Mesenchymal stem cell (in vitro differentiated cells and primary cell): ENCODE measurements around the gene HES4.
"Not testable (repeated sequence)": the region's sequence is repeated elsewhere in the genome, so short reads cannot be mapped to it uniquely, and the experiment has no call there.

ENCODE experiments used
- DNase-seq: peaks from one replicate; pipeline ENCODE4 v3.0.0-alpha.2; 2013
- H2AFZ ChIP-seq: one replicate; pipeline ENCODE4 v1.6.1; 2013; ENCODE audit warnings: low read depth, mild to moderate bottlenecking, control low read depth, inconsistent platforms, low read length, moderate library complexity
- H2AK5ac ChIP-seq: 2 replicates; pipeline ENCODE4 v1.6.1; 2013; ENCODE audit warnings: low read length, moderate library complexity, mild to moderate bottlenecking, inconsistent platforms; ENCODE audit not compliant: severe bottlenecking
- H2BK120ac ChIP-seq: one replicate; pipeline ENCODE4 v1.6.1; 2013; ENCODE audit warnings: low read depth, mild to moderate bottlenecking, inconsistent platforms, low read length, moderate library complexity
- H2BK12ac ChIP-seq, 2 experiments: one replicate each; pipeline ENCODE4 v1.6.1; 2013; ENCODE audit warnings: inconsistent platforms in 2 of 2, low read length in 2 of 2, mild to moderate bottlenecking in 2 of 2, moderate library complexity in 2 of 2, control low read depth in 1 of 2
- H2BK15ac ChIP-seq: one replicate; pipeline ENCODE4 v1.6.1; 2013; ENCODE audit warnings: mild to moderate bottlenecking, low read depth, inconsistent platforms; ENCODE audit not compliant: poor library complexity, severe bottlenecking
- H2BK5ac ChIP-seq: 2 replicates; pipeline ENCODE4 v1.6.1; 2013; ENCODE audit warnings: low read depth, mild to moderate bottlenecking, low read length, control low read depth, inconsistent platforms; ENCODE audit not compliant: poor library complexity, severe bottlenecking
- H3K14ac ChIP-seq, 2 experiments: one replicate each; pipeline ENCODE4 v1.6.1; 2013; ENCODE audit warnings: inconsistent platforms in 2 of 2, low read length in 2 of 2, control low read depth in 1 of 2, mild to moderate bottlenecking in 1 of 2, moderate library complexity in 1 of 2
- H3K18ac ChIP-seq, 2 experiments: one replicate each; pipeline ENCODE4 v1.6.1; 2013; ENCODE audit warnings: inconsistent platforms in 2 of 2, low read length in 2 of 2, control low read depth in 1 of 2, low read depth in 1 of 2, mild to moderate bottlenecking in 1 of 2
- H3K23ac ChIP-seq, 2 experiments: one replicate each; pipeline ENCODE4 v1.6.1; 2013; ENCODE audit warnings: inconsistent platforms in 2 of 2, low read length in 2 of 2, mild to moderate bottlenecking in 2 of 2, moderate library complexity in 2 of 2, control low read depth in 1 of 2
- H3K27ac ChIP-seq: 2 replicates; pipeline ENCODE4 v1.5.1; 2013; ENCODE audit warnings: mild to moderate bottlenecking, moderate library complexity, low read length, control low read depth, inconsistent platforms; ENCODE audit not compliant: poor library complexity, severe bottlenecking
- H3K27me3 ChIP-seq, 2 experiments: 2 replicates each; pipeline versions ENCODE4 v1.6.1 to v1.7.0; 2013; ENCODE audit warnings: low read length in 2 of 2, mild to moderate bottlenecking in 2 of 2, moderate library complexity in 2 of 2, control low read depth in 1 of 2, inconsistent platforms in 1 of 2; ENCODE audit not compliant: control insufficient read depth in 1 of 2, insufficient read depth in 1 of 2
- H3K36me3 ChIP-seq, 2 experiments: 2 replicates each; pipeline versions ENCODE4 v1.6.1 to v1.7.0; 2013; ENCODE audit warnings: low read length in 2 of 2, control low read depth in 1 of 2, inconsistent platforms in 1 of 2, low read depth in 1 of 2, mild to moderate bottlenecking in 1 of 2; ENCODE audit not compliant: insufficient read depth in 2 of 2, control insufficient read depth in 1 of 2
- H3K4ac ChIP-seq, 2 experiments: one replicate each; pipeline ENCODE4 v1.6.1; 2013; ENCODE audit warnings: inconsistent platforms in 2 of 2, low read length in 2 of 2, mild to moderate bottlenecking in 2 of 2, moderate library complexity in 2 of 2, control low read depth in 1 of 2, low read depth in 1 of 2
- H3K4me1 ChIP-seq: 2 replicates; pipeline ENCODE4 v1.6.1; 2013; ENCODE audit warnings: low read depth, low read length, control low read depth; ENCODE audit not compliant: control insufficient read depth, insufficient read depth
- H3K4me2 ChIP-seq: 2 replicates; pipeline ENCODE4 v1.6.1; 2013; ENCODE audit warnings: low read length, mild to moderate bottlenecking, inconsistent platforms; ENCODE audit not compliant: poor library complexity, severe bottlenecking
- H3K4me3 ChIP-seq, 2 experiments: 2 replicates each; pipeline versions ENCODE4 v1.5.1 to v1.7.0; 2013; ENCODE audit warnings: low read length in 2 of 2, mild to moderate bottlenecking in 2 of 2, control low read depth in 1 of 2, low read depth in 1 of 2; ENCODE audit not compliant: insufficient read depth in 1 of 2
- H3K79me1 ChIP-seq: replicated peaks from 2 replicates; pipeline ENCODE4 v1.6.1; 2013; ENCODE audit warnings: mild to moderate bottlenecking, control low read depth, low read length, inconsistent platforms; ENCODE audit not compliant: poor library complexity, severe bottlenecking
- H3K9ac ChIP-seq: 2 replicates; pipeline ENCODE4 v1.7.0; 2013; ENCODE audit warnings: mild to moderate bottlenecking, low read length, moderate library complexity
- H3K9me3 ChIP-seq: 2 replicates; pipeline ENCODE4 v1.7.0; 2013; ENCODE audit warnings: mild to moderate bottlenecking, low read length; ENCODE audit not compliant: control insufficient read depth
- H4K8ac ChIP-seq: one replicate; pipeline ENCODE4 v1.6.1; 2013; ENCODE audit warnings: inconsistent platforms, mild to moderate bottlenecking, low read length, moderate library complexity
- H4K91ac ChIP-seq: one replicate; pipeline ENCODE4 v1.6.1; 2013; ENCODE audit warnings: mild to moderate bottlenecking, low read length, inconsistent platforms
- WGBS: methylation state at CpG from one replicate; pipeline ENCODE4 v1.1.7; 2013; ENCODE audit warnings: mixed read lengths; 5-methylcytosine and 5-hydroxymethylcytosine counted together

HES4 gene

DNA sequence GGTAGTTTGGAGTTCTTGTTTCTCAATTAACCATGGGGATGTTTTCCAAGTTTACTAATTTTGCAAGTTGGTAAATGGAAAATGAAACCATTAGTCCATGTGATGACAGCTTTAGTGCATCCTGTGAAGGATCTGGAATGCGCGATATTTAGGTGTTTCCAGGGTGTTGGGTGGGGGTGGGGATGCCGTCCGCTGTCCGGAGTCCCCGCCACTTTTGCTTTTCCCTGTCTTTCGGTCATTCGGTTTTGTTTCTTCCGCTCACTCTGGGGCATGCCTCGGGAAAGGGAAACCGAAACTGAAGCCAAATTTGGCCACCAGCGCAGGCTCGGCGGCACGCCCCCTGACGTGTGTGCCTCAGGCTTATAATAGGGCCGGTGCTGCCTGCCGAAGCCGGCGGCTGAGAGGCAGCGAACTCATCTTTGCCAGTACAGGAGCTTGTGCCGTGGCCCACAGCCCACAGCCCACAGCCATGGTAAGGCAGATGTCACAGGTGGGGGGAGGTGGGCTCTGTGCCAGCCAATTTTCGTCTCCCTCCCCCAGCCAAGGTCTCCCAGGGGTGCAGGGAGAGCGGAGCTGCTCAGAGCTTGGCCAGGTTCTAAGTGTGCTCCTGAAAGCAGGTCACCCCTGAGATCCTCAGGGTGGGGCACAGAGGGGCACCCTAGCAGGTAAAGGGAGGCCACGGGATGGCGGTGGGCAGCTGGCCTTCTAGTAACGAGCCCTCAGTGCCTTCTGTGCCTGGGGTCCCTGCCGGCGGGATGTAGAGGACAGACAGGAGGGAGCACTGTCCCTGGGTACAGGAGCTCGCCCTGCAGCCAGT lies 13.4 kb upstream of the HES4 start, which contains the start of gene ISG15:
Gene ISG15 (plus strand): TSS at position 393 of the 817 bp plus-strand sequence. CDS start 77 bp downstream, at position 470.
- peak; percentile 92 for DNase-seq
- Histone ChIP-seq H3K4me2 (peak within 1 kb of the TSS; percentile 95), H2BK15ac (peak within 1 kb of the TSS; percentile 67), H3K9ac (peak within 1 kb of the TSS; percentile 95), H3K23ac (peak within 1 kb of the TSS in 1 of 2 experiments; percentile 92), H2AFZ (peak within 1 kb of the TSS; percentile 48), H2BK120ac (peak within 1 kb of the TSS; percentile 79), H3K27me3 (no peaks in the 10 kb centered on the region), H3K4me1 (peaks cover 16% of the 10 kb centered on the region), H2BK12ac (peak within 1 kb of the TSS; percentile 80 to 96), H3K18ac (peak within 1 kb of the TSS; percentile 90 to 98), H3K9me3 (no peaks in the 10 kb centered on the region), H3K14ac (peak within 1 kb of the TSS in 1 of 2 experiments; percentile 96), H3K4me3 (peak within 1 kb of the TSS; percentile 65 to 98), H3K79me1 (peaks cover 17% of the 10 kb centered on the region), H2BK5ac (no peak within 1 kb of the TSS), H2AK5ac (peak within 1 kb of the TSS; percentile 25), H4K91ac (peak within 1 kb of the TSS; percentile 99), H3K27ac (peak within 1 kb of the TSS; percentile 75), H3K36me3 (peaks cover 0 to 5% of the 10 kb centered on the region in 2 experiments), H3K4ac (peak within 1 kb of the TSS; percentile 88 to 95), H4K8ac (peak within 1 kb of the TSS; percentile 98)
- WGBS = 10% methylated on average over 29 of the region's 30 CpGs

DNA sequence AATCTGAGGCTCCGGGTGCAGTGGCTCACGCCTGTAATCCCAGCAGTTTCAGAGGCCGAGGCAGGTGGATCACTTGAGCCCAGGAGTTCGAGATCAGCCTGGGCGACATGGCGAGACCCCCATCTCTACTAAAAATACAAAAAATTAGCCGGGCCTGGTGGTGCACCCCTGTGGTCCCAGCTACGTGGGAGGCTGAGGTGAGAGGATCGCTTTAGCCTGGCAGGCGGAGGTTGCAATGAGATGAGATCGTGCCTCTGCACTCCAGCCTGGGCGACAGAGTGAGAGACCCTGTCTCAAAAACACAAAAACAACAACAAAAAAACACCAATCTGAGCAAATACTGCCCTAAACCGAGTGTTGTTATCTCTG lies 12.8 kb upstream of the HES4 start:
- H3K79me1 ChIP-seq = peaks cover 17% of the 10 kb centered on the region
- not testable (repeated sequence) for H3K9me3 ChIP-seq, H3K27me3 ChIP-seq, H3K18ac ChIP-seq, H2AFZ ChIP-seq, H3K4ac ChIP-seq, H2BK15ac ChIP-seq, H2BK5ac ChIP-seq, H2AK5ac ChIP-seq, H3K36me3 ChIP-seq, H4K91ac ChIP-seq, H3K14ac ChIP-seq, H3K23ac ChIP-seq, DNase-seq
- H3K4me2 ChIP-seq = peak overlapping the region; percentile 95
- H2BK120ac ChIP-seq = peak overlapping the region; percentile 79
- H4K8ac ChIP-seq = peak overlapping the region; percentile 35
- H3K9ac ChIP-seq = peak overlapping the region; percentile 95
- peak overlapping the region in 1 of 2 experiments; percentile 3 for H2BK12ac ChIP-seq
- peak overlapping the region; percentile 75 for H3K27ac ChIP-seq
- WGBS = 79% methylated on average over 12 of the region's 13 CpGs
- peaks cover 16% of the 10 kb centered on the region for H3K4me1 ChIP-seq
- H3K4me3 ChIP-seq = peak overlapping the region in 1 of 2 experiments; percentile 98

DNA sequence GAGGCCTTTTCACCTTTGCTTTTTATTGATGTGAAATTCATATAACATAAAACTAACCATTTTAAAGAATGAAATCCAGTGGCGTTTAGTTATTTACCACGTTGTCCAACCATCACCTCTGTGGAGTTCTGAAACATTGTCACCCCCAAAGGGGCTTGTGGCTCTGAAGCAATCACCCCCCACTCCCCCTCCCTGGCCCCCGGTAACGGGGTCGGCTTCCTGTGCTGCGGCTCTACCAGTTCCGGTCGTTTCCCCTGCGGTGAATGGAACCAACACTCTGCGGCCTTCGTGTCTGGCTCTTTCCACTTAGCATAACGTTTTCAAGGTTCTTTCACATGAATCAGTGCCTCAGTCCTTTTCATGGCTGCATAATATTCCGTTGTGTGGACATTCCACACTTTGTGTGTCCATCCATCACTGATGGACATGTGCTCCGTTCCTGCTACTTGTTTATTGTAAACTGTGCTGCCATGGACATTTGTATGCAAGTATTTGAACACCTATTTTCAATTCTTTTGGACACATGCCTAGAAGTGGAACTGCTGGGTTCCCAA lies 11.6 kb upstream of the HES4 start:
- 90% methylated on average over 14 of the region's 14 CpGs for WGBS
- peaks cover 0 to 5% of the 10 kb centered on the region in 2 experiments for H3K36me3 ChIP-seq
- no peak overlapping the region for H4K8ac ChIP-seq
- H4K91ac ChIP-seq = no peak overlapping the region
- no peak overlapping the region for H3K14ac ChIP-seq
- no peak overlapping the region for H2BK12ac ChIP-seq
- H3K9ac ChIP-seq = no peak overlapping the region
- H3K9me3 ChIP-seq = no peaks in the 10 kb centered on the region
- H2BK15ac ChIP-seq = no peak overlapping the region
- no peak overlapping the region for H2AFZ ChIP-seq
- no peak for DNase-seq
- peaks cover 17% of the 10 kb centered on the region for H3K79me1 ChIP-seq
- peaks cover 16% of the 10 kb centered on the region for H3K4me1 ChIP-seq
- no peak overlapping the region for H2BK120ac ChIP-seq
- H3K4me2 ChIP-seq = no peak overlapping the region
- H3K4ac ChIP-seq = no peak overlapping the region
- no peak overlapping the region for H3K18ac ChIP-seq
- H2AK5ac ChIP-seq = no peak overlapping the region
- H2BK5ac ChIP-seq = no peak overlapping the region
- H3K23ac ChIP-seq = no peak overlapping the region
- peaks cover 0 to 10% of the 10 kb centered on the region in 2 experiments for H3K27me3 ChIP-seq
- H3K27ac ChIP-seq = no peak overlapping the region
- H3K4me3 ChIP-seq = no peak overlapping the region

DNA sequence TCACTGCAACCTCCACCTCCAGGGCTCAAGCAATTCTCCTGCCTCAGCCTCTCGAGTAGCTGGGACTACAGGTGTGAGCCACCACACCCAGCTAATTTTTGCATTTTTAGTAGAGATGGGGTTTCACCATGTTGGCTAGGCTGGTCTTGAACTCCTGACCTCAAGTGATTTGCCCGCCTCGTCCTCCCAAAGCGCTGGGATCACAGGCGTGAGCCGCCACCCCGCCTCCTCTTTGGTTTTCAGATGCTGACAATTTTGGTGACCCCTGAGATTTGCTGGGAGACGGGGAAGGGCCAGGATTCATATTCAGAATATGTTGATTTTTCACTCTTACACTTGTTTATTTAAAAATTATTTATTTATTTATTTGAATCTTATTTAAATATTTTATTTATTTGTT lies 10.2 kb upstream of the HES4 start:
- H3K36me3 ChIP-seq, H3K27ac ChIP-seq, H3K14ac ChIP-seq, H3K4ac ChIP-seq, H2AK5ac ChIP-seq, H4K91ac ChIP-seq, H2BK15ac ChIP-seq, H3K9me3 ChIP-seq, H3K23ac ChIP-seq, H2AFZ ChIP-seq, H3K9ac ChIP-seq, H3K4me3 ChIP-seq, H4K8ac ChIP-seq, H3K4me2 ChIP-seq, H3K18ac ChIP-seq, H2BK12ac ChIP-seq, H2BK120ac ChIP-seq, H2BK5ac ChIP-seq, DNase-seq: not testable (repeated sequence)
- WGBS = 79% methylated on average over 6 of the region's 8 CpGs
- peaks cover 0 to 23% of the 10 kb centered on the region in 2 experiments for H3K27me3 ChIP-seq
- H3K4me1 ChIP-seq = peaks cover 26% of the 10 kb centered on the region
- peaks cover 13% of the 10 kb centered on the region for H3K79me1 ChIP-seq
